ENCODE measurements around the gene PDE4B.

PDE4B gene

DNA sequence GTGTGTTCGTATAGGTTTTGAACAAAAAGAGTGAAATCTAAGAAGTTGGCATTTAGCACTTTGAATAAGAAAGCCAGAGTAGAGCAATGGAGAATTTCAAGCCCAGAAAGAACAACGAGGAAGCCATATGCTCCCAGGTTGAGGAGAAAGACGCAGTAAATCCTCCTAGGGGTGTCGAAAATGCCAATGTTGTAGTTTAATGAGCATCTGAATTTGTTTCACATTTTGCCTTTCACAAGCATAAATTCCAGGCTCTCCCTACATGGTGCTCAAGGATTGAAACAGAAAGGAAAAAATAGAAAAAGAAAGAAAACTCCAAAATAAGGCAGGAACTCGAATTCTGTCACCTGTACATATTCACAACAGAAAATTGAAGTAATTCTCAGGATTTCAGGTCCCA, 476.5 kb downstream of the PDE4B start:
- no peak for DNase-seq (ENCODE audit: insufficient read length, low spot score)
- TF ChIP-seq TAF1 (IDR thresholded peaks at IDR 0.05; ENCODE audit: low read depth, low read length): no peak
- no peak for TF ChIP-seq POLR2AphosphoS5 (IDR thresholded peaks at IDR 0.05; ENCODE audit: low read depth, low read length)
- TF ChIP-seq SPI1 (IDR thresholded peaks at IDR 0.05; ENCODE audit: low read depth, low read length): no peak
- TF ChIP-seq POLR2A (IDR thresholded peaks at IDR 0.05; ENCODE audit: low read depth, low read length): no peak
- no peak for TF ChIP-seq PAX5 (IDR thresholded peaks at IDR 0.05; ENCODE audit: insufficient read depth, low read length, severe bottlenecking)
- no peak for TF ChIP-seq POU2F2 (IDR thresholded peaks at IDR 0.05; ENCODE audit: low read depth, low read length)
- no peak for FAIRE-seq

DNA sequence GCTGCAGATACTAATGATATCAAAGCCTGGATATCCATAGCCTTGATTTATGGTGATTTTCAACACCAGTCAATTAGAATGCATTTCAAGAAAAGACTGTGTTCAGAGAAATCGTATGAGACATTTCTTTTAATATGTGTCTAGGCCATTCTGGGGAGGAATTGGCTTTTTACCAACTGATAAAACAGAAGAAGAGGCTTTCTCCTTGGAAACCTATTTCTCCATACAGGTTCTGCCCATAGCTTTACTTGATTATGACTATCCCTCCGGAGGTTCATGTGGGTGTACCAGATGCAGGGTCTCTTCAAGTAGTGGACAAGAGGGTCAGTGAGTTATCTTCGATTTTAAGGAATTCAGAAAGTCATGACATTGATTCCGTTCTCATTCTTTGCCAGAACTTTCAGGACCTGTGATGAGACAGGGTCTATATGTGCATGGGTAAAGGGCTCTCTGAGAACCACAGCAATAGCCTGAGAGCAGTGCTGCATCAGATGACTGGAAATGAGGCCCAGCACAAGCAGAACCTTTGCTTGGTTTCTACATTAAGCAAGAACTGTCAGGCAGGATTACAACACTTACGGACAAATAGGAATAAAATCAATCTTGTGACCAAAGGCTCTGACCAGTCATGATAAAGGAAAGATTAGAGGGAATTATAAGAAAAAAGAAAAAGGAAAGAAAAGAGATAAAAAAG, 477.6 kb downstream of the PDE4B start:
- FAIRE-seq: peak; percentile 26
- no peak for DNase-seq (ENCODE audit: insufficient read length, low spot score)
- TF ChIP-seq PAX5 (IDR thresholded peaks at IDR 0.05; ENCODE audit: insufficient read depth, low read length, severe bottlenecking) (no peak), POLR2AphosphoS5 (IDR thresholded peaks at IDR 0.05; ENCODE audit: low read depth, low read length) (no peak), TAF1 (IDR thresholded peaks at IDR 0.05; ENCODE audit: low read depth, low read length) (no peak), POLR2A (IDR thresholded peaks at IDR 0.05; ENCODE audit: low read depth, low read length) (no peak), POU2F2 (IDR thresholded peaks at IDR 0.05; ENCODE audit: low read depth, low read length) (no peak), SPI1 (IDR thresholded peaks at IDR 0.05; ENCODE audit: low read depth, low read length) (no peak)

DNA sequence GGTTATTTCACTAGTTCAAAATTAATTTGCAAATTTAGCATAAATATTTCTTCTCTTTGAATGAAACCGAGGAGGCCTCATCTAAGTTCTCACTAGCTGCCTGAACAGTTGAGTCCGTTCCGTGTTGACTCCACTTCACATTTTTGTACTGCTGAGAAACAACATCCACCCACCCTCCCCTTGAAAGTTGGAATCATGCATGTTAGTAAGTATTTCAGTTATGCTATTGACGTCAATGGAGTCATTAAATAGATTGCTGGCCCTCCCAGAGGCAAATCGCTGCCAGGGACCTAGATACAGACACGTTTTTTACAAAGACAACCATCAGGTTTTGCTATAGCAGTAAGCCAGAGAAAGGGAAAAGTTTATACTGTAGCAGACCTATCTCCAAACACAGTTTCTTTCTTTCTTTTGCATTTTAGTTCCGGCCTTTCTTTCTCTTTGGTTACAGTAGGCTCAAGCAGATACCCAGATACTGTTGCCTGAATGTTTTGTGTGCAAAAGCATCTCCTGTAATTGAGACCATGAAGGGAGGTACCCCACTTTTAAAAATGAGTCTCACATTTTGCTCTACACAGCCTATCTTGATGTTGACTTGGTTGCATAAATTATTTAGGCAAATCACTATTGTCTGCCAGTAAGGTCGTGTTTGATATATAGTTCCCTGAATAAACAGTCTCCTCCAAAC, 478.7 kb downstream of the PDE4B start:
- FAIRE-seq: peak; percentile 89
- DNase-seq (ENCODE audit: insufficient read length, low spot score): no peak
- 0 out of 2 replicates have a peak, but pooled peaks have one; percentile 47 for TF ChIP-seq POLR2A (IDR thresholded peaks at IDR 0.05; ENCODE audit: low read depth, low read length)
- peak; percentile 78; the same call in 1 of the 2 replicates for TF ChIP-seq POU2F2 (IDR thresholded peaks at IDR 0.05; ENCODE audit: low read depth, low read length)
- TF ChIP-seq PAX5 (IDR thresholded peaks at IDR 0.05; ENCODE audit: insufficient read depth, low read length, severe bottlenecking): no peak
- no peak for TF ChIP-seq SPI1 (IDR thresholded peaks at IDR 0.05; ENCODE audit: low read depth, low read length)
- TF ChIP-seq TAF1 (IDR thresholded peaks at IDR 0.05; ENCODE audit: low read depth, low read length): no peak; the same call in 1 of the 2 replicates

DNA sequence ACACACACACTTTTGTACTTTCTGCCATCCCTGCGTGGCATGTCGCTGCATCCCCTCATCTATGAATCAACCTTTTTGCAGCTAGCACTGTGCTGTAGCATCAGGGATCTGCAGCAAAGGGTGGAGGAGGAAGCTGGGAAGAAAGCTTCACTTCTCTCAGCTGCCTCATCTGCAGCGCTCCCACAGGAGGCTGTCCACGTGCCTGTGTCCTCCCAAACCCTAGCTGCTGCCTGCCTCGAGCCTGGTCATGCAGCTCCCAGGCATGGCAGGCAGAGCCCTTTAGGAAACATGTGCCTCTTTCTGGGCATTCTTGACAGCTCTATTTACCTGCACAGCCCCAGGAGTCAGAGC, 479.2 kb downstream of the PDE4B start:
- no peak for TF ChIP-seq PAX5 (IDR thresholded peaks at IDR 0.05; ENCODE audit: insufficient read depth, low read length, severe bottlenecking)
- TF ChIP-seq POLR2A (IDR thresholded peaks at IDR 0.05; ENCODE audit: low read depth, low read length): peak; percentile 70; the same call in 1 of the 2 replicates
- no peak for TF ChIP-seq TAF1 (IDR thresholded peaks at IDR 0.05; ENCODE audit: low read depth, low read length)
- TF ChIP-seq POU2F2 (IDR thresholded peaks at IDR 0.05; ENCODE audit: low read depth, low read length): 0 out of 2 replicates have a peak, but pooled peaks have one; percentile 41
- peak; percentile 67; the same call in 1 of the 2 replicates for TF ChIP-seq POLR2AphosphoS5 (IDR thresholded peaks at IDR 0.05; ENCODE audit: low read depth, low read length)
- TF ChIP-seq SPI1 (IDR thresholded peaks at IDR 0.05; ENCODE audit: low read depth, low read length): no peak
- FAIRE-seq: no peak
- no peak for DNase-seq (ENCODE audit: insufficient read length, low spot score)

DNA sequence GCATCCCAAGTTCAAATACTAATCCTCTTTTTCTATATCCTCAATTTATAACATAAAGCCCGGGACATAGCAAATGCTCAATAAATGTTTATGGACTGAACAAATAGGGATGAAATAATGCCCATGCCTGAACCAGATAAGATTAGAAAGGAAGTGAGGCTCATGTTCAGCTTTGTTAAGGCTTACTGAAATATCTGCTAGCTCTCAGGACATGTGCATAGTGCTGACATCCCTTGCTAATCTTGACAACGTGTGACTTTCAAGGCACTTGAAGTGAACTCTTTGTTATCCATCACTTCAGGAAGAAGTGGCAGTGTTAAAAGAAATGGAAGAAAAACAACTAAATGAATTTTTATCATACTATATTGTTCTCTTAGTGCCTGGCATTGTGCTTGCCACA, 481.0 kb downstream of the PDE4B start:
- DNase-seq (ENCODE audit: insufficient read length, low spot score) (no peak), FAIRE-seq (no peak)
- TF ChIP-seq POU2F2 (IDR thresholded peaks at IDR 0.05; ENCODE audit: low read depth, low read length): no peak

DNA sequence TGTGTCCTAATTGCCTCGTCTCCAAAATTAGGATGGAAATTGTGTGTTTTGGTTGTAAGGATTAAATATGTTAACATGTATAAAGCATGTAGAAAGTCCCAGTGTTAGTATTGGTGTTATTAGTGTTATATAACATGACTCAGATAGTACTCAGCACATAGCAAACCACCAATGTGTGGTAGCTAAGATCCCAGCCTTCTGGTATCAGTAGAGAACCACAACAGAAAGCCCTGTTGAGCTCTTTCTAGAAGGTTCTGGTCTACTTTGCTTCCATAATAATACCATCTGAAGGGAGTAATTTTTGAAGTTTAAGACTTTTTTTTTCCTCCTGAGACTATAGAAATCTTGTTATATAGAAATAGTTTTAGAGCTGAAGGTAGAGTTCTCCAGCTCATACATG, 481.9 kb downstream of the PDE4B start:
- no peak for TF ChIP-seq TAF1 (IDR thresholded peaks at IDR 0.05; ENCODE audit: low read depth, low read length)
- no peak for TF ChIP-seq SPI1 (IDR thresholded peaks at IDR 0.05; ENCODE audit: low read depth, low read length)
- TF ChIP-seq POLR2A (IDR thresholded peaks at IDR 0.05; ENCODE audit: low read depth, low read length): no peak
- TF ChIP-seq POLR2AphosphoS5 (IDR thresholded peaks at IDR 0.05; ENCODE audit: low read depth, low read length): no peak
- TF ChIP-seq PAX5 (IDR thresholded peaks at IDR 0.05; ENCODE audit: insufficient read depth, low read length, severe bottlenecking): no peak
- no peak for TF ChIP-seq POU2F2 (IDR thresholded peaks at IDR 0.05; ENCODE audit: low read depth, low read length)
- DNase-seq (ENCODE audit: insufficient read length, low spot score) (no peak), FAIRE-seq (no peak)

DNA sequence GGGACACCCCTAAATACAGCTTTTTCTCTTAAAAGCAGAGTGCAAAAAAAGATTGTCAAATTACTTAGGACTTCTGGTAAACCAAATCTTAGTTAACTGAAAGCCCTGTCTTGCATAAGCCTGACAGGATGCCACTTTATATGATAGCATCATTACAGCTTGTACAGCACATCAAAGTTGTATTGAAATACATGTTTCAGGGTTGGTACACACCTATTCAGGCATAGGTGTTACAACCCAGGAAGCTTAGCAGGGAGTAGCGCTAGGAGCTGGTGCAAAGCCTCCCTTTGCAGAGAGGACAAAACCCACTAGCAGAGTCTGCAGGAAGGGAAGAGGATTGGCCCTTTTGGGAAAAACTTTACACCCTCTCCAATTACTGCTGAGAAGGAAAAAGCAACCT, 482.4 kb downstream of the PDE4B start:
- DNase-seq (ENCODE audit: insufficient read length, low spot score): no peak
- FAIRE-seq: peak; percentile 73
- TF ChIP-seq POLR2A (IDR thresholded peaks at IDR 0.05; ENCODE audit: low read depth, low read length) (no peak), POLR2AphosphoS5 (IDR thresholded peaks at IDR 0.05; ENCODE audit: low read depth, low read length) (no peak), TAF1 (IDR thresholded peaks at IDR 0.05; ENCODE audit: low read depth, low read length) (no peak), PAX5 (IDR thresholded peaks at IDR 0.05; ENCODE audit: insufficient read depth, low read length, severe bottlenecking) (no peak), SPI1 (IDR thresholded peaks at IDR 0.05; ENCODE audit: low read depth, low read length) (no peak), POU2F2 (IDR thresholded peaks at IDR 0.05; ENCODE audit: low read depth, low read length) (no peak)

DNA sequence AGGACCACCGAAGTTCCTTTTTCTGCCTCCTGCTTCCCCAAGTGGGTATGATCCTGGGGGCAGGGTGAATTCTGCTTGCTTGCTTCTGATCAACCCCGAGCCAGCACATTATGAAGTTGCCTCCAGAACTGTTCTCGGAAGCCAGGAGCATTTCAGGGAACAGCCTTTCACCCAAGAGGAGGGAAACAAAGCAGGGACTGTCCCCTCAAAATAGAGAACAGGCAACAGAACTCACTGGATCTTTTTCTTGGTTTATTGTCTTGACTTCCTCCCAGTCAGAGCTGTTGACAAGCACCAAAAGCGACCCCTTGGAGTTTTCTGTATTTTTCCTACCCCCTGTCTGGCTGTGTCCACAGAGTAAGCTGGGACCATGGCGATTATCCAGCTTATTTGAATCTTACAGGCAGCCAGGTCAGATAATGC, 482.9 kb downstream of the PDE4B start:
- DNase-seq (ENCODE audit: insufficient read length, low spot score) (no peak), FAIRE-seq (no peak)
- TF ChIP-seq SPI1 (IDR thresholded peaks at IDR 0.05; ENCODE audit: low read depth, low read length) (0 out of 2 replicates have a peak, but pooled peaks have one; percentile 34), PAX5 (IDR thresholded peaks at IDR 0.05; ENCODE audit: insufficient read depth, low read length, severe bottlenecking) (no peak)

DNA sequence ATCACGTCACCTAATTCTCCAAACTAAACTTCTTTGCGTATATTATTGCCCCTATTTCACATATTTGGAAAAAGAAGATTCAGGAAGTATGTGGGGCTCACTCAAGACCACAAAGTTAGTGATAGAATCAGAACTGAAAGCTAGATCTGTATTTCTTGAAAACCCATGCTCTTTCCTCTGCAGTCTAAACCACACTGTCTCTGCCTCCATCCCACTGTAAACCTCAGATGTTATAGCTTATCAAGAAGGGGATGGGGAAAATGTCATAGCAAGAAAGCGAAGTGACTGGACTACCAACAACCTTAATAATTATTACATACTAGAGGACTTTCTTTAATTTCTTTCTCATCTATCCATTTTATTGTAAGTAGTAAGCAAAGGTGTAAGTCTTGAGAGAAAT, 483.5 kb downstream of the PDE4B start:
- TF ChIP-seq POU2F2 (IDR thresholded peaks at IDR 0.05; ENCODE audit: low read depth, low read length) (no peak), SPI1 (IDR thresholded peaks at IDR 0.05; ENCODE audit: low read depth, low read length) (no peak), POLR2AphosphoS5 (IDR thresholded peaks at IDR 0.05; ENCODE audit: low read depth, low read length) (no peak; the same call in 1 of the 2 replicates), POLR2A (IDR thresholded peaks at IDR 0.05; ENCODE audit: low read depth, low read length) (no peak), PAX5 (IDR thresholded peaks at IDR 0.05; ENCODE audit: insufficient read depth, low read length, severe bottlenecking) (no peak), TAF1 (IDR thresholded peaks at IDR 0.05; ENCODE audit: low read depth, low read length) (0 out of 2 replicates have a peak, but pooled peaks have one; percentile 26)
- FAIRE-seq: peak; percentile 91

More for the DNA sequence above, 483.5 kb downstream of the PDE4B start:
- no peak for DNase-seq (ENCODE audit: insufficient read length, low spot score)
